Hepatocyte (in vitro differentiated cells): ENCODE data around the gene ZFHX3.

Source experiments
- CTCF ChIP-seq: fragments of 200-600 bp; sonication (generic); IDR thresholded peaks from 2 replicates; pipeline ENCODE4 v1.5.1; 2016; ENCODE audit warnings: antibody characterized with exemption, mild to moderate bottlenecking; ENCODE audit not compliant: poor library complexity
- EZH2 ChIP-seq: fragments of 200-600 bp; sonication (generic); IDR thresholded peaks from 2 replicates; pipeline ENCODE4 v1.6.1; 2016; ENCODE audit warnings: antibody characterized with exemption, mild to moderate bottlenecking, borderline replicate concordance

- no peak for TF ChIP-seq CTCF
- no peak for TF ChIP-seq EZH2
Measured at GRCh38 chr16:72834499-72834898, 213.4 kb downstream of the ZFHX3 start.
